Astrocyte (in vitro differentiated cells and primary cell): ENCODE results near the gene GLYATL1B.

Experiments
- CTCF ChIP-seq: IDR thresholded peaks from 2 replicates; pipeline ENCODE4 v1.5.1; 2011; ENCODE audit warnings: low read depth, mild to moderate bottlenecking, inconsistent platforms, low read length, moderate library complexity; ENCODE audit not compliant: insufficient read depth
- EZH2 ChIP-seq: IDR thresholded peaks from 2 replicates; pipeline ENCODE4 v1.6.1; 2012; ENCODE audit warnings: mild to moderate bottlenecking, low read length, inconsistent platforms; ENCODE audit not compliant: insufficient read depth

- TF ChIP-seq CTCF (no peak), EZH2 (no peak)
These were observed 20.5 kb downstream of the GLYATL1B start, which contains the start of gene FAM111B for GRCh38 chr11:59106363-59107336.
